ENCODE measurements around the gene B3GALT6. TPM values are rescaled to one million over a fixed set of nuclear protein-coding genes. Genes with fewer than 3 reads are reported as not detected.

Gene B3GALT6
- total RNA-seq, 4 donors from 2014 or later, result 8.5 to 24.9 (median 12.2) TPM

DNA sequence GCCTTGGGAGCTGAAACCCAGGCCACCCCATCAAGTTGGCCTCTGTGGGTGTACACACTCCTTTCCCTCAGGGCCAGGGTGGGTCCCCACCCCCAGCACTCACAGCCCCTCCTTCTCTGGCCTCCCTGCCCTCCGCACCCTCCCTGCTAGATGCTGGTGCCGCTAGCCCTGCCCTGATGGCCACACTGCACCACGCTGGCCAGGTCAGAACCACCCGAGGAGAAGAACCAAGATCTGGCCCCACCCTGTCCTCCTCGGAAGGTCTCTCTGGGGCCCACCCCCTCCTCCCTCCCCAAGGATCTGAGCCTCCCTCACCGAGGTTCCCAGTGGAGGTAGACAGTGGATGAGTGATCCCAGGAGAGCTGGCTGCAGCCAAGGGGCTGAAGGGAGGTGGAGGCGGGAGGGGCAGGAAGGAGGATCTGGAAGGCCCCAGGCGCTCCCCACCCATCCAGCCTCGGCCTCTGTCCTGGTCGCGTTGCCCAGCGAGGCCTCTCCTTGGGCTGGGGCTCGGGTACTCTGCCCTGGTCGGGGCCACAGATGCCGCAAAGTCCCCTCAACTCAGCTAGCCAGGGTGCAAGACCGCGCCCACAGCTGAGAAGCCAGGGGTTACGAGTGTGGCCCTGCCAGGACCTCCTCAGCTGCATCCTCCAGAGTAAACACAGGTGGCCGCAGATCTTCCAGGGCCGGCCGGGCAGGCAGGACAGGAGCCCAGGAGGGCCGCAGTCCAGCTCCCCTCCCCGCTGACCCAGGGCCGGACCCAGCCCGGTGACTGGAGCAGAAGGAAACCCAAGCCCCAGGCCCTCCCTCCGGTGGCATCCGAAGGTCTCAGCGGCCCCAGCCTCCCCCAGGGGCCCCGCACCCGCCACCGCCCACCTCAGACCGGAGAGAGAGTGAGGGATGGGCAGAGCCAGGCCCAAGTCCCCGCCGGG lies 5.2 kb downstream of the B3GALT6 start:
- no peak overlapping the region for H3K4me3 ChIP-seq

DNA sequence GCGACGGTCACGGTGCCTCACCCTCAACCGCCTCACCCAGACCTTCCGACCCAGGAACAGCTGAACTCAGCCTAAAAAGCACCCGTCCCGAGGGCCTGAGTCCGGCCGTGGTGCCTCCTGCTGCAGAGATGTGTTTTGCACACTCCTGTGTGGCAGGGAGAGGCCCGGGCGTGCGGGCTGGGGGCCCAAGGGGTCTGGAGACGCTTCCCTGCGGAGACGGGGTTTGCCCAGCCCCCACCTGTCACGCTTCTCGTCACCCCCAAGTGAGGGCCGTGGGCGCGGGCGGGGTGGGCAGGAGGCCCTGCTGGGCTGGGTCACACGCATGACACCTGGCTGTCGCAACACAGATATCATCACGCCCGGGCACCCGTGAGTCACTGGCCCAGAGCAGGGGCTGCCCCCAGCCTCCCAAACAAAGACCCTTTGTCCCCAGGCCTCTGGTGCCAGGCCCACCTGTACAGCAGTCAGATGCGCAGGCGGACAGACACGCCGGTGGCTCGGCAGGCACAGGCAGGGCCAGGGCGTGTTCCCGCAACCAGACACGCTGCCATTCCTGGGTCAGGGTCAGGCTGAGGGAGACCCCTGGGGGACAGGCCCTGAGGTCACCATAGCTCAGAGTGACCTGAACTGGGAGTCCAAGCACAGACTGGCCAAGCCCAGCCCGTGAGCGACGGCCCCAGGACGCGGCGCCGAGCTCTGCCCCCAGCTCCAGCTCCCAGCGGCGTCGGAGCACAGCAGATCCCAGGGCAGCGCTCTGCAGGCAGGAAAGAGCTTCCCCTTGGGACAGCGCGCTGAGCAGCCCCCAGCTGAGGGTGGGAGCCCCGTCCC lies 6.1 kb downstream of the B3GALT6 start:
- DNase-seq, result peak; percentile 24
- Histone ChIP-seq H3K4me1 (peaks cover 5 to 24% (median 22%) of the 10 kb centered on the region in 4 donors), H3K4me3 (no peak overlapping the region), H3K9me3 (no peaks in the 10 kb centered on the region), H3K36me3 (no peaks in the 10 kb centered on the region), H3K27ac (no peak overlapping the region), H3K27me3 (peaks cover 52% of the 10 kb centered on the region)
- in situ Hi-C loops (cut with MboI; ENCODE audit: low pct_ligation_motif_present in 1 of 4, low pct_unique_long_range_greater_than_20kb in 1 of 4, low sequenced_read_pairs in 3 of 4) (no loop called here), intact Hi-C loops (cut with DNase I; ENCODE audit: low total_unique reads) (no loop called here)
- WGBS, 2 donors (ENCODE audit: low coverage in 1 of 2), result 12% methylated on average over 17 of the region's 48 CpGs; no CpG with 5 or more reads in 1 of the 2 donors
- TF ChIP-seq POLR2AphosphoS5 (IDR thresholded peaks at IDR 0.05), result no peak
- TF ChIP-seq, protein P1, sequence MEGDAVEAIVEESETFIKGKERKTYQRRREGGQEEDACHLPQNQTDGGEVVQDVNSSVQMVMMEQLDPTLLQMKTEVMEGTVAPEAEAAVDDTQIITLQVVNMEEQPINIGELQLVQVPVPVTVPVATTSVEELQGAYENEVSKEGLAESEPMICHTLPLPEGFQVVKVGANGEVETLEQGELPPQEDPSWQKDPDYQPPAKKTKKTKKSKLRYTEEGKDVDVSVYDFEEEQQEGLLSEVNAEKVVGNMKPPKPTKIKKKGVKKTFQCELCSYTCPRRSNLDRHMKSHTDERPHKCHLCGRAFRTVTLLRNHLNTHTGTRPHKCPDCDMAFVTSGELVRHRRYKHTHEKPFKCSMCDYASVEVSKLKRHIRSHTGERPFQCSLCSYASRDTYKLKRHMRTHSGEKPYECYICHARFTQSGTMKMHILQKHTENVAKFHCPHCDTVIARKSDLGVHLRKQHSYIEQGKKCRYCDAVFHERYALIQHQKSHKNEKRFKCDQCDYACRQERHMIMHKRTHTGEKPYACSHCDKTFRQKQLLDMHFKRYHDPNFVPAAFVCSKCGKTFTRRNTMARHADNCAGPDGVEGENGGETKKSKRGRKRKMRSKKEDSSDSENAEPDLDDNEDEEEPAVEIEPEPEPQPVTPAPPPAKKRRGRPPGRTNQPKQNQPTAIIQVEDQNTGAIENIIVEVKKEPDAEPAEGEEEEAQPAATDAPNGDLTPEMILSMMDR (IDR thresholded peaks at IDR 0.05), result no peak
- TF ChIP-seq EP300 (IDR thresholded peaks at IDR 0.05; ENCODE audit: low read depth), result no peak
- TF ChIP-seq POLR2A (IDR thresholded peaks at IDR 0.05), result no peak

More for the DNA sequence above, 5.2 kb downstream of the B3GALT6 start:
- Histone ChIP-seq H3K9me3 (no peaks in the 10 kb centered on the region), H3K27ac (no peak overlapping the region), H3K27me3 (peaks cover 52% of the 10 kb centered on the region), H3K4me1 (peaks cover 8 to 31% (median 28%) of the 10 kb centered on the region in 4 donors), H3K36me3 (no peaks in the 10 kb centered on the region)
- no peak for DNase-seq
- TF ChIP-seq POLR2AphosphoS5 (IDR thresholded peaks at IDR 0.05), result no peak
- TF ChIP-seq EP300 (IDR thresholded peaks at IDR 0.05; ENCODE audit: low read depth), result no peak
- TF ChIP-seq POLR2A (IDR thresholded peaks at IDR 0.05), result no peak
- TF ChIP-seq, protein P1 (IDR thresholded peaks at IDR 0.05), result no peak
- in situ Hi-C loops (cut with MboI; ENCODE audit: low pct_ligation_motif_present in 1 of 4, low pct_unique_long_range_greater_than_20kb in 1 of 4, low sequenced_read_pairs in 3 of 4) (no loop called here), intact Hi-C loops (cut with DNase I; ENCODE audit: low total_unique reads) (no loop called here)
- WGBS, 2 donors (ENCODE audit: low coverage in 1 of 2), result 31% methylated on average over 11 of the region's 34 CpGs; no CpG with 5 or more reads in 1 of the 2 donors

DNA sequence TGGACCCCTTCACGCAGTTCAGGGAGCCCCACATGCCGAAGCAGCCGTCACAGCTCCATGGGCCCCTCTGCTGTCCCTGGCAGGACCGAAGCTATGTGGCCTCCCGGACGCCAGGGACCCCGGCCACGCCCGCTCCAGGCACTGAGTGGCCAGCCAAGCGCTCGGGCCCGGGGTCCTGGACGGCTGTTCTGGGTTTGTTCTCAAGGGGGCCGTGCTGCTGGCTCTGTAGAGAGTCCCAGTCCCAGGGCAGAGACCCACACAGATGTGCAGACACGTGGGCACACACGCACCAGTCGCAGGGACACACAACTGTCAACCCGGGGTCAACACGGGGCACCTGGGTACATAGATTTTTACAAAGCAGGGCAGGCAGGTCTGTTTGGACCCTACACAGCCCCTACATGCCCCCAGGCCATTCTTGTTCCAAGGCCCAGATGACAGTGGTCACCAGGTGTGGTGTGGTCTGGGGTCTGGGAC lies 6.7 kb downstream of the B3GALT6 start:
- H3K27ac ChIP-seq, result no peak overlapping the region
- TF ChIP-seq, protein P1 (IDR thresholded peaks at IDR 0.05), result no peak
- TF ChIP-seq POLR2A (IDR thresholded peaks at IDR 0.05) (no peak), POLR2AphosphoS5 (IDR thresholded peaks at IDR 0.05) (no peak), EP300 (IDR thresholded peaks at IDR 0.05; ENCODE audit: low read depth) (no peak)
- H3K36me3 ChIP-seq, result no peaks in the 10 kb centered on the region
- in situ Hi-C loops (cut with MboI; ENCODE audit: low pct_ligation_motif_present in 1 of 4, low pct_unique_long_range_greater_than_20kb in 1 of 4, low sequenced_read_pairs in 3 of 4), result no loop called here
- 39% methylated on average over 19 of the region's 19 CpGs; no CpG with 5 or more reads in 1 of the 2 donors for WGBS, 2 donors (ENCODE audit: low coverage in 1 of 2)
- no peak for DNase-seq
- intact Hi-C loops (cut with DNase I; ENCODE audit: low total_unique reads), result no loop called here
- H3K9me3 ChIP-seq, result no peaks in the 10 kb centered on the region
- peaks cover 4 to 21% (median 18%) of the 10 kb centered on the region in 4 donors for H3K4me1 ChIP-seq
- H3K27me3 ChIP-seq, result peaks cover 52% of the 10 kb centered on the region
- no peak overlapping the region for H3K4me3 ChIP-seq

DNA sequence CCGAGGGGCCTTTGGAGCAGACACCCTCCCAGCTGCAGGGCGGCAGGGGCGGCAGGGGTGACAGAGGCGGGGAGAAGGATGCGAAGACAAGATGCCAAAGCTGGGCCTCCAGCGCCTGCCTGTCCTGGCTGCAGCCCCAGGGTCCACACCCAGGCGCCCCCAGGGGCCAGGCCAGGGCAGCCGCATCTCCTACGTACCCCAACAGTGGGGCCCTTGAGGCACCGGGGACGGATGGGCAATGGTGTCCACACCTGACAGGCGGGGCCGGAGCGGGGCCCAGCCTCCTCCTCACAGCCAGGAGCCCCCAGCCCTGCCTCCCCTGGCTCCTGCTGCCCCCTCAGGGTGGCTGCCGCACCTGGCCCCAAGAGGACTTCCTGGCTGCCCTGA lies 7.2 kb downstream of the B3GALT6 start:
- H3K27ac ChIP-seq, result no peak overlapping the region
- intact Hi-C loops (cut with DNase I; ENCODE audit: low total_unique reads) (no loop called here), in situ Hi-C loops (cut with MboI; ENCODE audit: low pct_ligation_motif_present in 1 of 4, low pct_unique_long_range_greater_than_20kb in 1 of 4, low sequenced_read_pairs in 3 of 4) (no loop called here)
- TF ChIP-seq POLR2AphosphoS5 (IDR thresholded peaks at IDR 0.05), result no peak
- TF ChIP-seq, protein P1 (IDR thresholded peaks at IDR 0.05), result no peak
- TF ChIP-seq EP300 (IDR thresholded peaks at IDR 0.05; ENCODE audit: low read depth), result no peak
- TF ChIP-seq POLR2A (IDR thresholded peaks at IDR 0.05), result no peak
- 26% methylated on average over 8 of the region's 15 CpGs; no CpG with 5 or more reads in 1 of the 2 donors for WGBS, 2 donors (ENCODE audit: low coverage in 1 of 2)
- H3K9me3 ChIP-seq, result no peaks in the 10 kb centered on the region
- peaks cover 4 to 25% (median 21%) of the 10 kb centered on the region in 4 donors for H3K4me1 ChIP-seq
- H3K36me3 ChIP-seq, result no peaks in the 10 kb centered on the region
- H3K4me3 ChIP-seq, result no peak overlapping the region
- peaks cover 52% of the 10 kb centered on the region for H3K27me3 ChIP-seq
- DNase-seq, result no peak

All from transverse colon (tissue), 4 donors.